AG09319 (cell line): ENCODE measurements around the gene YY1.
A peak's percentile ranks its signal among the peaks of the same experiment; 100 is the strongest.

Experiments used
- DNase-seq: peaks from one replicate; pipeline ENCODE4 v3.0.0-alpha.2; 2010; ENCODE audit warnings: low read depth; ENCODE audit errors: extremely low read depth
- TF ChIP-seq, protein P1 (sequence below): IDR thresholded peaks from 2 replicates; pipeline ENCODE4 v1.5.1; 2011; ENCODE audit warnings: low read depth, mild to moderate bottlenecking, inconsistent platforms, low read length, moderate library complexity

YY1 gene

DNA sequence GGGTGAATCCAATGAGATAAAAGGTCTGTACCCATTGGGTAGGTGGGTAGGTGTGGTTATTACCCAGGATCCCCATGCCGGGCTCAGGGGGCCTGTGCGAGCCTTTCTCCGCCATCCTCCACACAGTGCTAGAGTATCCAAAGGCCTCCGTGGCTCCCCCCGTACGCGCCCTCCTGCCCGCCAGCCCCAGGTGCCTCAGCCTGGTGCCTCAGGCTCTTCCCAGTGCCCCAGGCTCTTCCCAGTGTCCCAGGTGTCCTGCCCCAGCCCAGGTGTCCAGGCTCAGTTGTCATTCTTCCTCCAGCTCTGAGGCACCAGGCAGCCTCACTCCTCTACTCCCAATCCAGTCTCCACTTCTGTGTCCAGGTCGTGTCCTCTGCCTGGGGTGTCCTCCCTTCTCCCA lies 27.6 kb upstream of the YY1 start:
- no peak for DNase-seq
- TF ChIP-seq, protein P1, sequence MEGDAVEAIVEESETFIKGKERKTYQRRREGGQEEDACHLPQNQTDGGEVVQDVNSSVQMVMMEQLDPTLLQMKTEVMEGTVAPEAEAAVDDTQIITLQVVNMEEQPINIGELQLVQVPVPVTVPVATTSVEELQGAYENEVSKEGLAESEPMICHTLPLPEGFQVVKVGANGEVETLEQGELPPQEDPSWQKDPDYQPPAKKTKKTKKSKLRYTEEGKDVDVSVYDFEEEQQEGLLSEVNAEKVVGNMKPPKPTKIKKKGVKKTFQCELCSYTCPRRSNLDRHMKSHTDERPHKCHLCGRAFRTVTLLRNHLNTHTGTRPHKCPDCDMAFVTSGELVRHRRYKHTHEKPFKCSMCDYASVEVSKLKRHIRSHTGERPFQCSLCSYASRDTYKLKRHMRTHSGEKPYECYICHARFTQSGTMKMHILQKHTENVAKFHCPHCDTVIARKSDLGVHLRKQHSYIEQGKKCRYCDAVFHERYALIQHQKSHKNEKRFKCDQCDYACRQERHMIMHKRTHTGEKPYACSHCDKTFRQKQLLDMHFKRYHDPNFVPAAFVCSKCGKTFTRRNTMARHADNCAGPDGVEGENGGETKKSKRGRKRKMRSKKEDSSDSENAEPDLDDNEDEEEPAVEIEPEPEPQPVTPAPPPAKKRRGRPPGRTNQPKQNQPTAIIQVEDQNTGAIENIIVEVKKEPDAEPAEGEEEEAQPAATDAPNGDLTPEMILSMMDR = no peak

DNA sequence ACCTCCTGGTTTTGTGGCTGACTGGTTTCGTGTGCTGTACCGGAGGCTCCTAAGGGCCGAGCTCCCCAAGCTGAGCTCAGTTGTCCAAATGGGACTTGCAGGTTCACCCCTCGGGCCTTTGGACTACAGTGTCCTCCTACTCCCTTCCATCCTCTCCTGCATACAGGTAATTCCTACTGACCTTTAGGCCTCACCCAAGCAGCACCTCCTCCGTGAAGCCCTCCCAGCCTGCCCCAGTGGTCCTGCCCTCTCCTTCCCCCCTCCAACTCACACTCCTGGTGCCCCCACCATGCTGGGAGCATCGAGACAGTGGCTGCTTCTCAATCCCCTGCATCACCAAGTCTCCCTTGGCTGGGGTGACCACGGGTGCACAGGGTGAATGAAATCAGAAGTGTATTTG lies 27.1 kb upstream of the YY1 start:
- no peak for DNase-seq
- TF ChIP-seq, protein P1 = no peak

DNA sequence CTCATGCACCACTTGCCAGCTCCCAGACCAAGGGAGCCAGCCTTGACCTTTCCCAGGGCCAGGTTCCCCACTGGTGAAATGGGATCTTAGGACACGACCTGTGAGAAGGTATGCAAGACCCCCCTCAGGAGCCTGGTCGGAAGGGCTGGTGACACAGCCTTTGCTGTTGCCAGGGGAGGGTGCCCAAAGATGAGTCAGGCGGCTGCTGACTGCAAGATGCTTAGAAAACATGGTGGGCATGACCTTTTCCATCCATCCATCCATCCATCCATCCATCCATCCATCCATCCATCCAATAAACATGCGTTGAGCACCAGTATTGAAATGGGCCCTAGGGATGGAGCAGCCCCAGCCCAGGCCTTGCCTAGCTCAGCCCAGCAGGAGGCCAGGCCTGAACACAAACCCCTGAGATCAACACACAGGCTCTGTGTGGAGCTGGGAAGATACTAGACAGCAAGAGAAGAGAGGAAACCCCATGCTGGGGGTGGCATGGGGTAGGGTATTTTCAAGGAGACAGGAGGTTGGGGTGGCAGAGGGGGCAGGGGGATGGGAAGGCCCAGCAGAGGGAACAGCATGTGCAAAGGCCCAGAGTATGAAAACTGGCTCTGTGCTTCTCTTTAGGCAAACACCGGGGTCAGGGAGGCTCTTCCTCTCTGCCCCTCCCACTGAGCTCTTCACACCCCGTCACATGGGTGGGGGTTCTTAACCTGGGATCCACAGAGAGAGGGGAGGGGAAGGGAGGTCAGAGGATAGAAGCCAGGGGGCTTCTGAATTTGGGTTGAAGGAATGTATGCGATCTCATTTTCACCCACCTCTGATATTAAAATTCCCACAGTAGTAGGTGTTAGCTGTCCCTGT lies 26.2 kb upstream of the YY1 start:
- DNase-seq = no peak
- TF ChIP-seq, protein P1 = no peak

DNA sequence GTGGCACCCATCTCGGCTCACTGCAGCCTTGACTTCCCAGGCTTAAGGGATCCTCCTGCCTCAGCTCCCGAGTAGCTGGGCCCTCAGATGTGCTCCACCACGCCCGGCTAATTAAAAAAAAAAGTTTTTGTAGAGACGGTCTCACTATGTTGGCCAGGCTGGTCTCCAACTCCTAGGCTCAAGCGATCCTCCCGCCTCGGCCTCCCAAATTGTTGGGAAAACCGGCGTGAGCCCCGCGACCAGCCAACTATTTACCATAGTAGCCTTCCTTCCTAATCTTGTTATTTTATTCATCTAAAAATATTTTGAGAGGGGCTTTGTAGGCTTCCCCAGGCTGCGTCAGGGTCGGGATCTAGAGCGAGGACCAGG lies 25.4 kb upstream of the YY1 start:
- no peak for DNase-seq
- TF ChIP-seq, protein P1 = no peak

DNA sequence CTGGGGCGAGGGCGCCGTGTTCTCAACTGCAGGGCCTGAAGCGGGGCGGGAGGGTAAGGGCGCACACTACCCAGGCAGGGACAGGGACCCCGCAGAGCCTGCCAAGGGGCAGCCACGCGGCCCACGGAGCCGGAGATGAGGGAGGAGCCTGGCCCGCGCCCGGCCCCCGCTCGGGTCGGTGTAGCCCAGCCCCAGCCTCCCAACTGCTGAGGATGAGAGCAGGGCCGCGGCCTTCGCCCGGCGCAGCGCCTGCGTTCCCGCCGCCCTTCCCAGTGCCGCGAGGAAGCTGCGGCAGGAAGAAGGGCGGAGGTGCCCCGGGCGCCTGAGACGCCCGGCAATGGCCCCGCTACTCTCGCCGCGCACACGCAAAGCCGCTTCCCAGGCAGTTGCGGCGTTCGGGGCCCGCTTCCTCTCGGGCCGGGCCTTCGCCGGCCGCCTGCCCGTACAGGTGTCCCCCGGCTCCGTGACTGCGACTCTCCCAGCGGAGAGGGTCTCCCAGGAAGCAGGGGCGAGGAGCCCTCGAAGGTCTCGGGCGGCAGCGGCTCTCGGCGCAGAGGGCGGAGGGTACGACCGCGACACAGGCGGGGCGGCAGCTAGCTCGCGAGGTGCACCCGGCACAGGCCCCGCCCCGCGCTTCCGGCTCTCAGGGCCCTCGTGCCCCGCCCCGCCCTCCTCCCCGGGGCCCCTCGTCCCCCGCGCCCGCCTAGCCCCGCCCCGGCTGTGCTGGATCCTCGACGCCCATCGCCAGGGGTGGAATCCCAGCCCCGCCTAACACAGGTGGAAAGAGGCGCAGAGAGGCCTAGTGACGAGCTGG lies 24.8 kb upstream of the YY1 start:
- TF ChIP-seq, protein P1 = no peak
- peak; percentile 19 for DNase-seq

DNA sequence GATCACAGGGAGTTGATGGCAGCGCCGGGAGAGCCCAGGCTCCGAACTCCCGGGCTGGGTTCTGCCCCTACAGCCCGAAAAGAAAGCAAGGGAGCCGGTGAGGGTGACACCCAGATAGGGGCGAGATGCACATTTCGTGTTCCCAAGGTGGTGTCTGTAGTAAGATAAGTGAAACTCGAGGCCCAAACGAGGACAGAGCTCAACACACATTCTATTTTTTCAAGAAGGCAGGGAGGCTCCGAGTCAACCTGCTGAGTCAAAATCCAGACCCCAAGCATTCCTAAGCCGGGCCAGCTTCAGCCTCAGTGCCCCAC lies 24.2 kb upstream of the YY1 start:
- no peak for DNase-seq
- TF ChIP-seq, protein P1 = no peak

DNA sequence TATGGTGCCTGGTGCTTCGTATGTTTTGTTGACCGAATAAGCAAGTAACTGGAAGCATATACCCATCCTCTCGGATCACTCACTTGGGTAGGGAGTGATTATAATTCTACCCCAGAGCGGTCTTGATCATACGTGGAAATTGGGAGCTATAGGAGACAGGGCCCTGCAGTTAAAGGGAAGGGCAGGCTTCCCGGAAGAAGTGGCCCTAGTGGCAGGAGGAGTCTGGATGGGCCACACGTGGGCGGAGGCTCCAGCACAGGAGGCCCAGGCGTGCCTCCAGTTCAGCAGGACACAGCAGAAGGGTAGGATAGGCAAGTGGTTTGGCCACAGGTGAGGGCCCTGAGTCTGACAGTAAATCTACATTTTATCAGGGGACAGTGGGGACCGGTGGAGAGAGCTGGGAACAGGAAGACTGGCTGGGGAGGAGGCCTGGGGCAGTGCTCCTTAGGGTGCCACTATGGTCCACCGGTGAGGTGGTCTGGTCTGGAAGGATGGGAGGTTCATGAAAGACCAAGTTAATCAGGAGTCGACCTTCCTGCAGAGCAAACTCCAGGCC lies 23.5 kb upstream of the YY1 start:
- TF ChIP-seq, protein P1 = no peak
- no peak for DNase-seq
